Stomach (tissue), 4 donors: ENCODE measurements around the gene TEX2.

Experiments used
- EP300 ChIP-seq: sonication (generic); formaldehyde crosslinking; IDR thresholded peaks from one replicate; pipeline ENCODE4 v1.6.1; 2017; ENCODE audit warnings: antibody characterized with exemption
- POLR2A ChIP-seq, 4 donors: fragments of 450-650 bp; IDR thresholded peaks; one replicate each; pipeline ENCODE4 v1.6.1; 2016; ENCODE audit warnings: antibody characterized with exemption in 4 of 4, control low read depth in 2 of 4, mild to moderate bottlenecking in 1 of 4, moderate library complexity in 1 of 4
- POLR2AphosphoS5 ChIP-seq, 3 donors: sonication (generic); formaldehyde crosslinking; IDR thresholded peaks; one replicate each; pipeline ENCODE4 v1.6.1; 2016; ENCODE audit warnings: antibody characterized with exemption in 3 of 3
- TF ChIP-seq, protein P1 (sequence below), 7 experiments: fragments of 450-650 bp in 4 of 7; fragments of 200-600 bp in 3 of 7; sonication (generic) in 3 of 7; IDR thresholded peaks; one replicate each; pipeline ENCODE4 v1.5.1; 2016 to 2019; ENCODE audit warnings: antibody characterized with exemption in 7 of 7, control low read depth in 2 of 7, mild to moderate bottlenecking in 1 of 7

DNA sequence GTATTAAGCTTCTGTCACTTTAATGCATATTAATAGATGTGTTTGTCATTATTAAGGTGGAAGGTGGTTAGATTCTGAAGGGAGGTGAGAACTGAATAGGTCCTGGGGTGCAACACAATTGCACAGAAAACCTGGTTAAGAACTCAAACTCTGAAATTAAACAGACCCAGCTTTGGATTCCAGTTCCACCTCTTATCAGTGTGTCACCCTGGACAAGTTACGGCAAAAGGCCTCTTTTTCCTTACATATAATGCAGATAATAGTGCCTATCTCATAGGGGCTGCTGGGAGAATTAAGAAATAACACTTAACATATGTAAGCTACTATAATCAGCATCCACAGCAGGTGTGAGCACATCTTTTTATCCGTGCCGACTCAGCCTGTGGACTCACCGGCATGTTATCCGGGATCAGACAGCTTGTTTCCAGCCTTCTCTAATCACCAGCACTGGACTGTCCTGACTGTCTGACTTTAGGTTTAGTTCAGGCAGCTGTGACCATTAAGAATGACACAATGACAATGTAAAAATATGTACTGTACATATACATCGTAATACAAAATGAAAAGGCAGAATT lies 31.4 kb downstream of the TEX2 start:
- TF ChIP-seq, protein P1, sequence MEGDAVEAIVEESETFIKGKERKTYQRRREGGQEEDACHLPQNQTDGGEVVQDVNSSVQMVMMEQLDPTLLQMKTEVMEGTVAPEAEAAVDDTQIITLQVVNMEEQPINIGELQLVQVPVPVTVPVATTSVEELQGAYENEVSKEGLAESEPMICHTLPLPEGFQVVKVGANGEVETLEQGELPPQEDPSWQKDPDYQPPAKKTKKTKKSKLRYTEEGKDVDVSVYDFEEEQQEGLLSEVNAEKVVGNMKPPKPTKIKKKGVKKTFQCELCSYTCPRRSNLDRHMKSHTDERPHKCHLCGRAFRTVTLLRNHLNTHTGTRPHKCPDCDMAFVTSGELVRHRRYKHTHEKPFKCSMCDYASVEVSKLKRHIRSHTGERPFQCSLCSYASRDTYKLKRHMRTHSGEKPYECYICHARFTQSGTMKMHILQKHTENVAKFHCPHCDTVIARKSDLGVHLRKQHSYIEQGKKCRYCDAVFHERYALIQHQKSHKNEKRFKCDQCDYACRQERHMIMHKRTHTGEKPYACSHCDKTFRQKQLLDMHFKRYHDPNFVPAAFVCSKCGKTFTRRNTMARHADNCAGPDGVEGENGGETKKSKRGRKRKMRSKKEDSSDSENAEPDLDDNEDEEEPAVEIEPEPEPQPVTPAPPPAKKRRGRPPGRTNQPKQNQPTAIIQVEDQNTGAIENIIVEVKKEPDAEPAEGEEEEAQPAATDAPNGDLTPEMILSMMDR (IDR thresholded peaks at IDR 0.05): no peak
- TF ChIP-seq POLR2A (IDR thresholded peaks at IDR 0.05) (no peak), EP300 (no peak), POLR2AphosphoS5 (IDR thresholded peaks at IDR 0.05) (no peak)
